Keratinocyte (primary cell): ENCODE results near the gene ADAMTS13. TPM values are rescaled to one million over a fixed set of nuclear protein-coding genes. Genes with fewer than 3 reads are reported as not detected.
A peak's percentile ranks its signal among the peaks of the same experiment; 100 is the strongest.

ENCODE experiments used
- DNase-seq: peaks from one replicate; pipeline ENCODE4 v3.0.0-alpha.2; 2011; ENCODE audit warnings: low read depth, missing footprints, low spot score
- FAIRE-seq: peaks from 2 replicates; lab custom pipeline; 2011; peaks lifted over from hg19 to GRCh38; lab: Jason Lieb, UNC
- H2AFZ ChIP-seq: 2 replicates; pipeline ENCODE4 v1.6.0; 2012; ENCODE audit warnings: low read length, control low read depth, inconsistent platforms; ENCODE audit not compliant: control insufficient read depth
- H3K27ac ChIP-seq: 2 replicates; pipeline ENCODE4 v1.5.1; 2011; ENCODE audit warnings: low read length; ENCODE audit not compliant: control insufficient read depth, insufficient read depth
- H3K27me3 ChIP-seq: 3 replicates; pipeline ENCODE4 v1.6.0; 2011; ENCODE audit warnings: low read length; ENCODE audit not compliant: control insufficient read depth, insufficient read depth; ENCODE audit errors: extremely low read depth
- H3K36me3 ChIP-seq, 2 experiments: 2 replicates in 1 of 2; 3 replicates in 1 of 2; pipeline ENCODE4 v1.5.1; 2011; ENCODE audit warnings: low read length in 2 of 2, mild to moderate bottlenecking in 1 of 2; ENCODE audit not compliant: control insufficient read depth in 2 of 2, insufficient read depth in 2 of 2; ENCODE audit errors: extremely low read depth in 1 of 2
- H3K4me1 ChIP-seq: 3 replicates; pipeline ENCODE4 v1.5.1; 2011; ENCODE audit warnings: low read length; ENCODE audit not compliant: control insufficient read depth, insufficient read depth; ENCODE audit errors: extremely low read depth
- H3K4me2 ChIP-seq: 3 replicates; pipeline ENCODE4 v1.6.0; 2011; ENCODE audit warnings: low read depth, low read length; ENCODE audit not compliant: control insufficient read depth, insufficient read depth; ENCODE audit errors: extremely low read depth
- H3K4me3 ChIP-seq, 3 experiments: fragments of 200-600 bp in 1 of 3; sonication (generic) in 1 of 3; 2 replicates in 2 of 3; 3 replicates in 1 of 3; pipeline ENCODE4 v1.5.1; 2011 to 2016; ENCODE audit warnings: low read length in 3 of 3, mild to moderate bottlenecking in 3 of 3, control low read depth in 2 of 3, inconsistent platforms in 1 of 3, low read depth in 1 of 3, mixed read lengths in 1 of 3, mixed run types in 1 of 3, moderate library complexity in 1 of 3; ENCODE audit not compliant: control insufficient read depth in 2 of 3, insufficient read depth in 2 of 3; ENCODE audit errors: extremely low read depth in 1 of 3
- H3K79me2 ChIP-seq: 2 replicates; pipeline ENCODE4 v1.6.0; 2012; ENCODE audit warnings: low read length; ENCODE audit not compliant: control insufficient read depth, insufficient read depth
- H3K9ac ChIP-seq: 3 replicates; pipeline ENCODE4 v1.6.0; 2011; ENCODE audit warnings: low read length; ENCODE audit not compliant: control insufficient read depth, insufficient read depth; ENCODE audit errors: extremely low read depth
- H3K9me1 ChIP-seq: 3 replicates; pipeline ENCODE4 v1.6.0; 2011; ENCODE audit warnings: low read length; ENCODE audit not compliant: control insufficient read depth, insufficient read depth; ENCODE audit errors: extremely low read depth
- H3K9me3 ChIP-seq: 2 replicates; pipeline ENCODE4 v1.5.1; 2012; ENCODE audit warnings: low read depth, low read length; ENCODE audit not compliant: control insufficient read depth
- H4K20me1 ChIP-seq: 3 replicates; pipeline ENCODE4 v1.6.0; 2011; ENCODE audit warnings: low read length; ENCODE audit not compliant: control insufficient read depth, insufficient read depth; ENCODE audit errors: extremely low read depth
- EZH2 ChIP-seq: IDR thresholded peaks from one replicate; pipeline ENCODE4 v1.6.1; 2012; ENCODE audit warnings: inconsistent platforms, mild to moderate bottlenecking, low read length, moderate library complexity
- dilution Hi-C: fragments of 300-500 bp; cut with MboI; formaldehyde crosslinking; loops from one replicate; pipeline ENCODE4 v1.7.0; 2020; ENCODE audit warnings: low sequenced_read_pairs; ENCODE audit not compliant: extremely low pct_ligation_motif_present
- polyA plus RNA-seq, 5 experiments: library from polyadenylated mRNA; depleted of rRNA in 3 of 5; stranded (reverse) in 3 of 5; stranded (forward) in 1 of 5; unstranded in 1 of 5; fragments of >200 nt; gene quantifications; 1 replicate in 1 of 5; 2 replicates in 3 of 5; 3 replicates in 1 of 5; pipeline versions ENCODE4 v1.2.1 to v1.2.3, GENCODE V29; 2011 to 2012; ENCODE audit warnings: missing spikeins in 2 of 5, low read depth in 1 of 5, low replicate concordance in 1 of 5
- TF ChIP-seq, protein P1 (sequence below), 3 experiments: IDR thresholded peaks in 1 of 3; conservative IDR thresholded peaks in 1 of 3; optimal IDR thresholded peaks in 1 of 3; 2 replicates in 2 of 3; 3 replicates in 1 of 3; pipeline versions ENCODE3 to v1.5.1; 2011; ENCODE audit warnings: low read length in 3 of 3, mild to moderate bottlenecking in 3 of 3, moderate library complexity in 2 of 3, control low read depth in 1 of 3, inconsistent platforms in 1 of 3; ENCODE audit not compliant: insufficient read depth in 2 of 3; ENCODE audit errors: extremely low read depth in 1 of 3

ADAMTS13 gene
- polyA plus RNA-seq, 1 donor (not counting 4 experiments of a cell fraction or from before 2014, with no cell fraction given), result 1.1 TPM

DNA sequence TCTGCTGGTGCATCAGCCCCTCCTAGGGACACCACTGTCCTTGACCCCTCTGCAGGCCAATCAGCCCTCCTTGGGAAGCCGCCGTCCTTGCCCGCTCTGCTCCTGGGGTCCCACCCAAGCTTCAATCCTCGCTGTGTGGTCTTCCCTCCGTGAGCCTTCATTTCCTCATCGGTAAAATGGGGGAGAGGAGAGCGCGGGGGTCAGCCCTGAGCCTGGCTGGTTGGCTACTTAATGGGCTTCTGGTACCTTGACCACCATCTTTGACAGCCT is 69.4 kb downstream of the ADAMTS13 start:
- peaks cover 12% of the 10 kb centered on the region for H3K4me1 ChIP-seq

GRCh38 chr9:133492061-133493021 is 70.2 kb downstream of the ADAMTS13 start:
- no peak overlapping the region for H3K4me3 ChIP-seq
- peaks cover 12% of the 10 kb centered on the region for H3K4me1 ChIP-seq
- no peak for FAIRE-seq
- peak overlapping the region; percentile 15 for H3K9ac ChIP-seq
- H3K27me3 ChIP-seq, result peaks cover 18% of the 10 kb centered on the region
- TF ChIP-seq, protein P1, sequence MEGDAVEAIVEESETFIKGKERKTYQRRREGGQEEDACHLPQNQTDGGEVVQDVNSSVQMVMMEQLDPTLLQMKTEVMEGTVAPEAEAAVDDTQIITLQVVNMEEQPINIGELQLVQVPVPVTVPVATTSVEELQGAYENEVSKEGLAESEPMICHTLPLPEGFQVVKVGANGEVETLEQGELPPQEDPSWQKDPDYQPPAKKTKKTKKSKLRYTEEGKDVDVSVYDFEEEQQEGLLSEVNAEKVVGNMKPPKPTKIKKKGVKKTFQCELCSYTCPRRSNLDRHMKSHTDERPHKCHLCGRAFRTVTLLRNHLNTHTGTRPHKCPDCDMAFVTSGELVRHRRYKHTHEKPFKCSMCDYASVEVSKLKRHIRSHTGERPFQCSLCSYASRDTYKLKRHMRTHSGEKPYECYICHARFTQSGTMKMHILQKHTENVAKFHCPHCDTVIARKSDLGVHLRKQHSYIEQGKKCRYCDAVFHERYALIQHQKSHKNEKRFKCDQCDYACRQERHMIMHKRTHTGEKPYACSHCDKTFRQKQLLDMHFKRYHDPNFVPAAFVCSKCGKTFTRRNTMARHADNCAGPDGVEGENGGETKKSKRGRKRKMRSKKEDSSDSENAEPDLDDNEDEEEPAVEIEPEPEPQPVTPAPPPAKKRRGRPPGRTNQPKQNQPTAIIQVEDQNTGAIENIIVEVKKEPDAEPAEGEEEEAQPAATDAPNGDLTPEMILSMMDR (optimal IDR thresholded peaks at IDR 0.05 in 1 of 3, IDR thresholded peaks at IDR 0.05 in 1 of 3, conservative IDR thresholded peaks at IDR 0.05 in 1 of 3; ENCODE audit: extremely low read depth in 1 of 3, insufficient read depth in 2 of 3, low read length in 3 of 3), result no peak
- TF ChIP-seq EZH2, result no peak
- dilution Hi-C loops, result no loop called here
- no peaks in the 10 kb centered on the region for H4K20me1 ChIP-seq
- peak overlapping the region; percentile 20 for H3K4me2 ChIP-seq
- no peaks in the 10 kb centered on the region for H3K9me3 ChIP-seq
- no peaks in the 10 kb centered on the region for H3K79me2 ChIP-seq
- H3K9me1 ChIP-seq, result no peaks in the 10 kb centered on the region
- peak overlapping the region; percentile 53 for H2AFZ ChIP-seq
- H3K27ac ChIP-seq, result peak overlapping the region; percentile 26
- DNase-seq, result no peak
- no peaks in the 10 kb centered on the region for H3K36me3 ChIP-seq

More for the DNA sequence above, 69.4 kb downstream of the ADAMTS13 start:
- Histone ChIP-seq H3K9me3 (no peaks in the 10 kb centered on the region), H3K9ac (no peak overlapping the region), H3K27ac (no peak overlapping the region), H3K9me1 (no peaks in the 10 kb centered on the region), H4K20me1 (no peaks in the 10 kb centered on the region), H3K27me3 (peaks cover 18% of the 10 kb centered on the region), H3K36me3 (no peaks in the 10 kb centered on the region), H3K4me2 (no peak overlapping the region), H3K79me2 (no peaks in the 10 kb centered on the region), H3K4me3 (no peak overlapping the region), H2AFZ (no peak overlapping the region)
- DNase-seq (no peak), FAIRE-seq (no peak)
- TF ChIP-seq, protein P1 (optimal IDR thresholded peaks at IDR 0.05 in 1 of 3, IDR thresholded peaks at IDR 0.05 in 1 of 3, conservative IDR thresholded peaks at IDR 0.05 in 1 of 3; ENCODE audit: extremely low read depth in 1 of 3, insufficient read depth in 2 of 3, low read length in 3 of 3), result no peak
- TF ChIP-seq EZH2, result no peak
- dilution Hi-C loops, result no loop called here
